Right lobe of liver (tissue), 4 donors: Measurements from ENCODE around the gene MYRF.

Experiments used
- POLR2A ChIP-seq: fragments of 450-650 bp; IDR thresholded peaks from one replicate; pipeline ENCODE4 v1.6.1; 2017; ENCODE audit warnings: antibody characterized with exemption, mild to moderate bottlenecking
- TF ChIP-seq, protein P1 (sequence below), 4 donors: fragments of 200-600 bp in 3 of 4; fragments of 450-650 bp in 1 of 4; IDR thresholded peaks; one replicate each; pipeline versions ENCODE4 v1.5.1 to v1.8.0; 2016 to 2022; ENCODE audit warnings: antibody characterized with exemption in 4 of 4, mild to moderate bottlenecking in 2 of 4
- donor health status: DM: no; HTN: no; CAD: no.
- donor health status: DM: no; HTN: no; CAD: no.
- donor health status: DM: no; HTN: yes; CAD: no.

DNA sequence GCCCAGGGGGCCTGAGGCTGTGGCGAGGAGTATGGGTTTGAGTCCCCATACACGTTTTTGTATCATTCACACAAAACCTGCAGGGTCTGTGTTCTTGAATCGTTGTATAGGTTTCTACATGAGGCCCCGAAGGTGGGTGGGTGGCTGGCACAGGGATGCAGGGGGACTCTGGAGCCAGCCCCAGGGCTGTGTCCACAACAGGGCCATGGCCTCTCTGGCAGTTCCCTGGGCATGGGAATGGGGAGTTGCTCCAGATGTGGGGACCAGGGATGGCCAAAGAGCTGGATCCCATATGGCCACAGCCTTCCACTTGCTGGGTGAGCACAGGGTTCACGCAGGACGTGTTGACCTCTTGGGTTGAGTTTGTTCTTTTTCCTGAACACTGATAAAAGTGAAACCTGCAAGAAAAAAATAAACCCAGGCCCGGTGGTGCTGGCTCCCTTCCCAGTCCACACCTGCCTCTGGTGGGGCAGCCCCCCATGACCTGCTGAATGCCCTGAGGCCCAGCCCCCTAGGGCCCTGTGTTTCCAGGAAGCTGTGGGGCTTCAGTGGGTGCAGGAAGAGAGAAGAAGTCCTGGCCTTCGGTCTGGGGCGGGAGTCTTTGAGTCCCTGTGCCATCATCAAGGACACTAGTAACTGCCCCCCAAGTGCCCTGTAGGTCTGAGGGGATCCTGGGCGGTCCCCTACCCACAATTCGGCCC is 16.1 kb downstream of the MYRF start:
- TF ChIP-seq, protein P1, sequence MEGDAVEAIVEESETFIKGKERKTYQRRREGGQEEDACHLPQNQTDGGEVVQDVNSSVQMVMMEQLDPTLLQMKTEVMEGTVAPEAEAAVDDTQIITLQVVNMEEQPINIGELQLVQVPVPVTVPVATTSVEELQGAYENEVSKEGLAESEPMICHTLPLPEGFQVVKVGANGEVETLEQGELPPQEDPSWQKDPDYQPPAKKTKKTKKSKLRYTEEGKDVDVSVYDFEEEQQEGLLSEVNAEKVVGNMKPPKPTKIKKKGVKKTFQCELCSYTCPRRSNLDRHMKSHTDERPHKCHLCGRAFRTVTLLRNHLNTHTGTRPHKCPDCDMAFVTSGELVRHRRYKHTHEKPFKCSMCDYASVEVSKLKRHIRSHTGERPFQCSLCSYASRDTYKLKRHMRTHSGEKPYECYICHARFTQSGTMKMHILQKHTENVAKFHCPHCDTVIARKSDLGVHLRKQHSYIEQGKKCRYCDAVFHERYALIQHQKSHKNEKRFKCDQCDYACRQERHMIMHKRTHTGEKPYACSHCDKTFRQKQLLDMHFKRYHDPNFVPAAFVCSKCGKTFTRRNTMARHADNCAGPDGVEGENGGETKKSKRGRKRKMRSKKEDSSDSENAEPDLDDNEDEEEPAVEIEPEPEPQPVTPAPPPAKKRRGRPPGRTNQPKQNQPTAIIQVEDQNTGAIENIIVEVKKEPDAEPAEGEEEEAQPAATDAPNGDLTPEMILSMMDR (IDR thresholded peaks at IDR 0.05) = no peak
- no peak for TF ChIP-seq POLR2A
